Ascending aorta (tissue), 2 donors: Measurements from ENCODE around the gene NABP1. TPM values are rescaled to one million over a fixed set of nuclear protein-coding genes. Genes with fewer than 3 reads are reported as not detected.
"Not testable (repeated sequence)": the region's sequence is repeated elsewhere in the genome, so short reads cannot be mapped to it uniquely, and the experiment has no call there.

Experiments used
- DNase-seq, 2 donors: peaks; one replicate each; pipeline ENCODE4 v3.0.0-alpha.2; 2019; ENCODE audit warnings: low spot score in 2 of 2
- H3K27ac ChIP-seq, 2 donors: fragments of 200-600 bp; sonication (generic); one replicate each; pipeline ENCODE4 v1.5.1; 2016 to 2017; ENCODE audit warnings: mild to moderate bottlenecking in 1 of 2
- H3K27me3 ChIP-seq: fragments of 200-600 bp; sonication (generic); one replicate; pipeline ENCODE4 v1.5.1; 2017
- H3K36me3 ChIP-seq, 2 donors: fragments of 200-600 bp; sonication (generic); one replicate each; pipeline ENCODE4 v1.5.1; 2016
- H3K4me1 ChIP-seq, 2 donors: fragments of 200-600 bp; sonication (generic); one replicate each; pipeline ENCODE4 v1.5.1; 2016 to 2017; ENCODE audit warnings: mild to moderate bottlenecking in 1 of 2
- H3K4me3 ChIP-seq, 2 donors: fragments of 200-600 bp; sonication (generic); one replicate each; pipeline ENCODE4 v1.5.1; 2016 to 2017; ENCODE audit warnings: mild to moderate bottlenecking in 1 of 2
- H3K9me3 ChIP-seq, 2 donors: fragments of 200-600 bp; sonication (generic); one replicate each; pipeline ENCODE4 v1.5.1; 2016
- CTCF ChIP-seq, 3 experiments: fragments of 200-600 bp in 2 of 3; fragments of 450-650 bp in 1 of 3; sonication (generic) in 2 of 3; IDR thresholded peaks; one replicate each; pipeline ENCODE4 v1.5.1; 2016 to 2019; ENCODE audit warnings: antibody characterized with exemption in 3 of 3, mild to moderate bottlenecking in 1 of 3, moderate library complexity in 1 of 3
- intact Hi-C: fragments of 100-400 bp; cut with DNase I; formaldehyde crosslinking; loops from one replicate; pipeline ENCODE4 v1.15.1; 2023
- total RNA-seq: library from RNA; depleted of rRNA; stranded (reverse); fragments of >200 nt; gene quantifications from one replicate; pipeline ENCODE4 v1.1.0, GENCODE V29; 2016

Gene NABP1
- total RNA-seq, 1 donor from 2014 or later = 38.5 TPM

- Histone ChIP-seq H3K27ac (peak overlapping the region in 1 of 2 donors; percentile 22), H3K4me1 (peaks cover 0 to 12% of the 10 kb centered on the region in 2 donors), H3K27me3 (no peaks in the 10 kb centered on the region), H3K9me3 (no peaks in the 10 kb centered on the region), H3K4me3 (no peak overlapping the region), H3K36me3 (no peaks in the 10 kb centered on the region)
- intact Hi-C loops = no loop called here
- no peak for DNase-seq
- no peak for TF ChIP-seq CTCF (IDR thresholded peaks at IDR 0.05)
These were observed 39.7 kb upstream of the NABP1 start for GRCh38 chr2:191638079-191638801.

DNA sequence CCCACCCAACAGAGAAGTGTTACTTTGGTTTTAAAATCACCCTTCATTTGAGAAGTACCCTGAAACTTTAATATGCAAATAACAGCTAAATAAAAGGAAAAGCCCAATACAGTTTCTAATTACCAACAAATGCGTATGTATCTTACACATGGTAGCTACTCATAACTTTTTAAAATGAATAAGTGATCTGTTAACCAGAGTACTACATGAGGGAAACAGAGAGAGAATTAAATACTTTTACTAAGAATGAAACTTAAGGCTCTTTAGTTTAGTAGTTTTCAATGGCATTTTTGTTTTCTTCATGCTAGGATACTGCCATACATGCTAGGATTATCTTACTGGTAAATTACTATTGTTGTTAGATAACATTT, 39.1 kb upstream of the NABP1 start:
- H3K4me3 ChIP-seq = no peak overlapping the region
- TF ChIP-seq CTCF (IDR thresholded peaks at IDR 0.05) = no peak
- intact Hi-C loops = no loop called here
- H3K27ac ChIP-seq = peak overlapping the region in 1 of 2 donors; percentile 22
- peaks cover 0 to 12% of the 10 kb centered on the region in 2 donors for H3K4me1 ChIP-seq
- H3K36me3 ChIP-seq = no peaks in the 10 kb centered on the region
- no peaks in the 10 kb centered on the region for H3K9me3 ChIP-seq
- no peaks in the 10 kb centered on the region for H3K27me3 ChIP-seq
- no peak for DNase-seq

DNA sequence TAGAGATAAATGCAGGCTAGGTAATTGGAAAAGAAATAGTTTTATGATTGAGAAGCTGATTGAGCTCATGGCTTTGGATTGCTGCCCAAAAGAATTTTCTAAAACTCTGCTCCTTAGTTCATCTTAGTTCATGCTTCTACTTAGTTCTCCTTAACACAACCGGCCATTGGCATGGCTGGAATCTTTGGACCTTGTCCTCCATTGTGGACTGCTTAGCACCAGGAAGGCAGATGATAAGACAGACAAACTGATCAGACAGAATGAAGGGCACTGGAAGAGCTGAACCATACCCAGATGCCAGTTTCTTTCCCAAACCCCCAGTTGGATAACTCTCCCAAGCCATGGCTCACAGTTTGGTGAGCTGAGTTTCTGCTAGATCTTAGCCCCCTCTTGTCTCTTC, 36.3 kb upstream of the NABP1 start:
- Histone ChIP-seq H3K27me3 (no peaks in the 10 kb centered on the region), H3K9me3 (no peaks in the 10 kb centered on the region), H3K4me1 (peaks cover 0 to 7% of the 10 kb centered on the region in 2 donors), H3K4me3 (no peak overlapping the region), H3K27ac (no peak overlapping the region), H3K36me3 (no peaks in the 10 kb centered on the region)
- intact Hi-C loops = no loop called here
- DNase-seq = no peak
- no peak for TF ChIP-seq CTCF (IDR thresholded peaks at IDR 0.05)

GRCh38 chr2:191642541-191642940, 35.4 kb upstream of the NABP1 start:
- no peak for DNase-seq
- Histone ChIP-seq H3K4me3 (no peak overlapping the region), H3K27me3 (no peaks in the 10 kb centered on the region), H3K4me1 (peaks cover 0 to 2% of the 10 kb centered on the region in 2 donors), H3K27ac (no peak overlapping the region), H3K36me3 (no peaks in the 10 kb centered on the region), H3K9me3 (no peaks in the 10 kb centered on the region)
- no peak for TF ChIP-seq CTCF (IDR thresholded peaks at IDR 0.05)
- intact Hi-C loops = no loop called here

GRCh38 chr2:191643429-191643828, 34.5 kb upstream of the NABP1 start:
- H3K4me1 ChIP-seq = no peaks in the 10 kb centered on the region
- intact Hi-C loops = no loop called here
- no peaks in the 10 kb centered on the region for H3K36me3 ChIP-seq
- no peak for DNase-seq
- H3K4me3 ChIP-seq = no peak overlapping the region
- no peak overlapping the region for H3K27ac ChIP-seq
- no peak for TF ChIP-seq CTCF (IDR thresholded peaks at IDR 0.05)
- H3K27me3 ChIP-seq = no peaks in the 10 kb centered on the region
- no peaks in the 10 kb centered on the region for H3K9me3 ChIP-seq

GRCh38 chr2:191644613-191645012, 33.3 kb upstream of the NABP1 start:
- H3K27me3 ChIP-seq, H3K4me3 ChIP-seq, H3K36me3 ChIP-seq, H3K9me3 ChIP-seq, intact Hi-C loops, DNase-seq, H3K4me1 ChIP-seq, H3K27ac ChIP-seq: not testable (repeated sequence)
